A549 (cell line): ENCODE results near the gene ZKSCAN5. TPM values are rescaled to one million over a fixed set of nuclear protein-coding genes. Genes with fewer than 3 reads are reported as not detected.
A peak's percentile ranks its signal among the peaks of the same experiment; 100 is the strongest.

Source experiments
- ATAC-seq, 2 experiments: fragments of 200-7000 bp in 1 of 2; fragments of >200 bp in 1 of 2; cut with Nextera tagmentation in 1 of 2; cut with Tn5 transposase in 1 of 2; 3 replicates each; pipeline versions ENCODE4 v1.8.0 to v1.9.1; 2018 to 2020; ENCODE audit warnings: mild to moderate bottlenecking in 1 of 2, moderate library complexity in 1 of 2
- CTCF ChIA-PET: fragments of 300-600 bp; sonication (Branson Sonifier 250); formaldehyde crosslinking; extraction: SDS; loops from one replicate; lab custom pipeline; 2021; ENCODE audit warnings: antibody characterized with exemption, inconsistent platforms; lab: Yijun Ruan, JAX
- POLR2A ChIA-PET: fragments of 350-600 bp; formaldehyde crosslinking; extraction: SDS; loops from one replicate; lab custom pipeline; 2021; ENCODE audit warnings: antibody characterized with exemption, inconsistent platforms; lab: Yijun Ruan, JAX
- DNase-seq, 2 experiments: peaks; one replicate each; pipeline versions ENCODE4 v3.0.0 to v3.0.0-alpha.2; 2011 to 2016; ENCODE audit warnings: low read depth in 1 of 2, low spot score in 1 of 2
- FAIRE-seq: peaks from 2 replicates; lab custom pipeline; 2011; peaks lifted over from hg19 to GRCh38; lab: Jason Lieb, UNC
- H3K27ac ChIP-seq, 2 experiments: fragments of >200 bp; sonication (Bioruptor Twin); formaldehyde crosslinking; 3 replicates each; pipeline ENCODE4 v1.5.1; 2016 to 2017
- H3K4me1 ChIP-seq: fragments of >200 bp; sonication (Bioruptor Twin); formaldehyde crosslinking; 3 replicates; pipeline ENCODE4 v1.6.1; 2016
- H3K4me2 ChIP-seq: fragments of >200 bp; sonication (Bioruptor Twin); formaldehyde crosslinking; 3 replicates; pipeline ENCODE4 v1.6.1; 2016
- H3K4me3 ChIP-seq: fragments of >200 bp; sonication (Bioruptor Twin); formaldehyde crosslinking; 3 replicates; pipeline ENCODE4 v1.5.1; 2016
- H3K9me3 ChIP-seq: fragments of >200 bp; sonication (Bioruptor Twin); formaldehyde crosslinking; 3 replicates; pipeline ENCODE4 v1.6.1; 2016
- ATOH8 ChIP-seq: fragments of 250-450 bp; sonication (Bioruptor Pico); IDR thresholded peaks from 2 replicates; pipeline ENCODE4 v1.5.0; 2020; ENCODE audit warnings: low read depth, mild to moderate bottlenecking, moderate library complexity
- BCL3 ChIP-seq: fragments of >200 bp; sonication (Bioruptor Twin); formaldehyde crosslinking; IDR thresholded peaks from 3 replicates; pipeline ENCODE4 v1.6.1; 2016
- CHD2 ChIP-seq: fragments of 150-350 bp; IDR thresholded peaks from 2 replicates; pipeline ENCODE4 v1.6.1; 2014; ENCODE audit warnings: low read length; ENCODE audit not compliant: partially characterized antibody
- EHF ChIP-seq: fragments of 250-450 bp; sonication (Bioruptor Pico); IDR thresholded peaks from 2 replicates; pipeline ENCODE4 v1.5.0; 2020; ENCODE audit warnings: mild to moderate bottlenecking
- EHMT2 ChIP-seq: fragments of 200-600 bp; sonication (generic); IDR thresholded peaks from 2 replicates; pipeline ENCODE4 v1.6.1; 2016; ENCODE audit warnings: antibody characterized with exemption, low read depth, mild to moderate bottlenecking, moderate library complexity
- FOXS1 ChIP-seq: fragments of 250-450 bp; sonication (Bioruptor Pico); IDR thresholded peaks from 2 replicates; pipeline ENCODE4 v1.5.0; 2020; ENCODE audit warnings: mild to moderate bottlenecking, moderate library complexity
- HEYL ChIP-seq: fragments of 250-450 bp; sonication (Bioruptor Pico); IDR thresholded peaks from 2 replicates; pipeline ENCODE4 v1.8.0; 2021; ENCODE audit warnings: mild to moderate bottlenecking, moderate library complexity
- KDM5A ChIP-seq: fragments of 200-600 bp; sonication (generic); IDR thresholded peaks from 2 replicates; pipeline ENCODE4 v1.6.1; 2016; ENCODE audit warnings: antibody characterized with exemption, mild to moderate bottlenecking
- MAZ ChIP-seq: fragments of 150-350 bp; IDR thresholded peaks from 2 replicates; pipeline ENCODE4 v1.6.1; 2014; ENCODE audit warnings: antibody characterized with exemption, low read depth, low read length, borderline replicate concordance
- NR3C1 ChIP-seq: fragments of >200 bp; sonication (Bioruptor Twin); formaldehyde crosslinking; IDR thresholded peaks from 3 replicates; pipeline ENCODE4 v1.6.1; 2017
- RARB ChIP-seq: fragments of 250-450 bp; sonication (Bioruptor Pico); IDR thresholded peaks from 2 replicates; pipeline ENCODE4 v1.8.0; 2021; ENCODE audit warnings: mild to moderate bottlenecking, moderate library complexity
- RFX5 ChIP-seq: fragments of 450-650 bp; IDR thresholded peaks from 2 replicates; pipeline ENCODE4 v1.7.1; 2014; ENCODE audit warnings: antibody characterized with exemption, mild to moderate bottlenecking, moderate library complexity
- SREBF2 ChIP-seq: fragments of 450-650 bp; IDR thresholded peaks from 2 replicates; pipeline ENCODE4 v1.6.1; 2014; ENCODE audit warnings: mild to moderate bottlenecking, moderate library complexity
- TFCP2L1 ChIP-seq: fragments of 250-450 bp; sonication (Bioruptor Pico); IDR thresholded peaks from 2 replicates; pipeline ENCODE4 v1.5.0; 2021; ENCODE audit warnings: mild to moderate bottlenecking
- ZFP36 ChIP-seq: fragments of 450-650 bp; IDR thresholded peaks from 2 replicates; pipeline ENCODE4 v1.6.1; 2014; ENCODE audit warnings: borderline replicate concordance; ENCODE audit not compliant: partially characterized antibody
- ZNF302 ChIP-seq: fragments of 250-450 bp; sonication (Bioruptor Pico); IDR thresholded peaks from 2 replicates; pipeline ENCODE4 v1.9.0; 2021; ENCODE audit warnings: inconsistent platforms, mild to moderate bottlenecking, moderate library complexity
- ZSCAN20 ChIP-seq: fragments of 250-450 bp; sonication (Bioruptor Pico); IDR thresholded peaks from 2 replicates; pipeline ENCODE4 v1.8.0; 2022; ENCODE audit warnings: mild to moderate bottlenecking, moderate library complexity
- WGBS: methylation state at CpG from one replicate; pipeline ENCODE4 v1.1.6; 2017; ENCODE audit errors: missing lambda C conversion rate; 5-methylcytosine and 5-hydroxymethylcytosine counted together
- polyA plus RNA-seq, 4 experiments: library from polyadenylated mRNA; depleted of rRNA in 3 of 4; stranded (reverse); fragments of >200 nt; fragmentation: RNase III in 1 of 4; extraction: RNeasy Plus Mini Kit Qiagen cat#74134 plus additional on column Dnase treatment in 1 of 4; gene quantifications; 2 replicates in 3 of 4; 3 replicates in 1 of 4; pipeline ENCODE4 v1.2.3, GENCODE V29; 2011 to 2017
- TF ChIP-seq, protein P1 (sequence below): IDR thresholded peaks from 2 replicates; pipeline ENCODE4 v1.6.1; 2012
- TF ChIP-seq, protein P2 (sequence below): fragments of 250-450 bp; sonication (Bioruptor Pico); IDR thresholded peaks from 2 replicates; pipeline ENCODE4 v1.5.0; 2021; ENCODE audit warnings: mild to moderate bottlenecking, moderate library complexity, borderline replicate concordance
- TF ChIP-seq, protein P3 (sequence below): IDR thresholded peaks from 2 replicates; pipeline ENCODE4 v1.6.1; 2012

ZKSCAN5 gene
- polyA plus RNA-seq, 2 of the 4 experiments (the other 2 are of a cell fraction) = 8.2 to 15.7 TPM

DNA sequence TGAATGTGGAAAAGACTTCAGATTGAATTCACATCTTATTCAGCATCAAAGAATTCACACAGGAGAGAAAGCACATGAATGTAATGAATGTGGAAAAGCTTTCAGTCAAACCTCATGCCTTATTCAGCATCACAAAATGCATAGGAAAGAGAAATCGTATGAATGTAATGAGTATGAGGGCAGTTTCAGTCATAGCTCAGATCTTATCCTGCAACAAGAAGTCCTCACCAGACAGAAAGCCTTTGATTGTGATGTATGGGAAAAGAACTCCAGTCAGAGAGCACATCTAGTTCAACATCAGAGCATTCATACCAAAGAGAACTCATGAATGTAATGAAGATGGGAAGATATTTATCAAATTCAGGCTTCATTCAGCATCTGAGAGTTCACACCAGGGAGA, 68.8 kb downstream of the ZKSCAN5 start:
- no peak overlapping the region for H3K4me2 ChIP-seq
- no peak for FAIRE-seq
- ChIA-PET POLR2A (no interaction called here), CTCF (no interaction called here)
- no peaks in the 10 kb centered on the region for H3K4me1 ChIP-seq
- no peak overlapping the region for H3K27ac ChIP-seq
- ATAC-seq = no peak
- TF ChIP-seq NR3C1 = no peak
- no peak for TF ChIP-seq RFX5
- no peak for TF ChIP-seq EHF (CRISPR knock-in tag)
- TF ChIP-seq, protein P1, sequence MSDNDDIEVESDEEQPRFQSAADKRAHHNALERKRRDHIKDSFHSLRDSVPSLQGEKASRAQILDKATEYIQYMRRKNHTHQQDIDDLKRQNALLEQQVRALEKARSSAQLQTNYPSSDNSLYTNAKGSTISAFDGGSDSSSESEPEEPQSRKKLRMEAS = no peak
- TF ChIP-seq ZNF302 = no peak
- no peak for TF ChIP-seq FOXS1 (CRISPR knock-in tag)
- TF ChIP-seq ZFP36 = no peak
- no peak for TF ChIP-seq SREBF2
- TF ChIP-seq HEYL (CRISPR knock-in tag) = no peak
- TF ChIP-seq, protein P2, sequence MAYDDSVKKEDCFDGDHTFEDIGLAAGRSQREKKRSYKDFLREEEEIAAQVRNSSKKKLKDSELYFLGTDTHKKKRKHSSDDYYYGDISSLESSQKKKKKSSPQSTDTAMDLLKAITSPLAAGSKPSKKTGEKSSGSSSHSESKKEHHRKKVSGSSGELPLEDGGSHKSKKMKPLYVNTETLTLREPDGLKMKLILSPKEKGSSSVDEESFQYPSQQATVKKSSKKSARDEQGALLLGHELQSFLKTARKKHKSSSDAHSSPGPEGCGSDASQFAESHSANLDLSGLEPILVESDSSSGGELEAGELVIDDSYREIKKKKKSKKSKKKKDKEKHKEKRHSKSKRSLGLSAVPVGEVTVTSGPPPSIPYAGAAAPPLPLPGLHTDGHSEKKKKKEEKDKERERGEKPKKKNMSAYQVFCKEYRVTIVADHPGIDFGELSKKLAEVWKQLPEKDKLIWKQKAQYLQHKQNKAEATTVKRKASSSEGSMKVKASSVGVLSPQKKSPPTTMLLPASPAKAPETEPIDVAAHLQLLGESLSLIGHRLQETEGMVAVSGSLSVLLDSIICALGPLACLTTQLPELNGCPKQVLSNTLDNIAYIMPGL (CRISPR knock-in tag) = no peak
- no peak for TF ChIP-seq BCL3
- TF ChIP-seq TFCP2L1 (CRISPR knock-in tag) = no peak
- no peak for TF ChIP-seq ATOH8
- TF ChIP-seq, protein P3, sequence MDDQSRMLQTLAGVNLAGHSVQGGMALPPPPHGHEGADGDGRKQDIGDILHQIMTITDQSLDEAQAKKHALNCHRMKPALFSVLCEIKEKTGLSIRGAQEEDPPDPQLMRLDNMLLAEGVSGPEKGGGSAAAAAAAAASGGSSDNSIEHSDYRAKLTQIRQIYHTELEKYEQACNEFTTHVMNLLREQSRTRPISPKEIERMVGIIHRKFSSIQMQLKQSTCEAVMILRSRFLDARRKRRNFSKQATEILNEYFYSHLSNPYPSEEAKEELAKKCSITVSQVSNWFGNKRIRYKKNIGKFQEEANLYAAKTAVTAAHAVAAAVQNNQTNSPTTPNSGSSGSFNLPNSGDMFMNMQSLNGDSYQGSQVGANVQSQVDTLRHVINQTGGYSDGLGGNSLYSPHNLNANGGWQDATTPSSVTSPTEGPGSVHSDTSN = no peak
- no peak for TF ChIP-seq RARB (CRISPR knock-in tag)
- TF ChIP-seq ZSCAN20 = no peak
- no peak overlapping the region for H3K4me3 ChIP-seq
- DNase-seq = no peak
- no peaks in the 10 kb centered on the region for H3K9me3 ChIP-seq
- WGBS = 92% methylated on average over 1 of the region's 1 CpG

DNA sequence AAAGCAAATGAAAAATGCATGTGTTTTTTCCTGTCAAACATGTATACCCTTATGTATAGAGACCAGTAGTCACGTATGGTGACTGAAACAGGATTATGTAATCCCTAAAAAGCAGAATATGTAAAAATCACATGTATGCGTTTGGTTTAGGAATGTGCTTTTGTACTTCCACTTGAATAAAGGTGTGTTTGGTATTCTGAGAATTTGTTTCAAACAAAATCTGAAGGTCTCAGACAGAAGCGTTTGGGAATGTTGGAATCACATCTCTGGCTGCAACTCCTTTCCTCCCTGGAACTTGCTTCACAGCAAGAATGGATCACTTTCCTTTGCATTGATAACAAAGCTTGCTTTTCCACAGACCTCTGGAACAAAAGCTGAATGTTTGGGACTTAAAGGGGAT, 71.8 kb downstream of the ZKSCAN5 start:
- POLR2A ChIA-PET = no interaction called here
- no peak for TF ChIP-seq TFCP2L1 (CRISPR knock-in tag)
- TF ChIP-seq, all 56 proteins: peak for 0
- FAIRE-seq (no peak), DNase-seq (no peak), ATAC-seq (no peak)
- H3K4me3 ChIP-seq = no peak overlapping the region
- CTCF ChIA-PET = interaction anchor here (1.7 kb wide), 1 partner anchor 40 kb away, joined by 5 read pairs; the partner anchor contains the start of gene ZSCAN25
- no peaks in the 10 kb centered on the region for H3K9me3 ChIP-seq
- no peaks in the 10 kb centered on the region for H3K4me1 ChIP-seq
- 84% methylated on average over 3 of the region's 3 CpGs for WGBS
- no peak overlapping the region for H3K4me2 ChIP-seq
- no peak overlapping the region for H3K27ac ChIP-seq

DNA sequence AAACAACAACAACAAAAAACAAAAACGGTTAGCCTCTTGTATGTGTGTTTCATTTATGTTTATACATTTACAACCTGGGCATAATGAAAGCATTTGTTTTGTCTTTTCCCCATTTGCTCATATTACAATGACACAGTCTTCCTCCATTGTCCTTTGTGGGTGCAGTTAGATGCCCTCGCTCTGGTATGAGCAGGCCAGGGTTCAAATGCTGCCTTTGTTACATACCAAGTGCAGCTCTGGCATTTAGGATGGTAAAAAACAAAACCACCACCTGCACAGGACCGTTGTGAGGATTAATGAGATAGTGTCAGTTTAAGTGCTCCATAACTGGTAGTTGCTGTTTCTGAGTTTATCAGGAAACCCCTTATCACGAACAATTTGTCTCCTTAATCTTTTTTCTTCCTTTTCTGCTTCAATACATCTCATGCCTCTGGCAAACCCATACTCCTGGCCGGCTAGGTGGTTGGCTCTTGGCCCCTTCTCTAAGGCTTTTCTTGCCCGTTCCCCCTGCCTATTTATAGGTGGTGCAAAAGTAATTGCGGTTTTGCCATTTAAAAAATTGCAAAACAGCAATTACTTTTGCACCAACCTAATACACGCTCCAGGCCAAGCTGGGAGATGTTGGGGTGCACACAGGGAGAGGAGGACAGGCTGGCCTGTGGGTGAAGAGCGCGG, 75.0 kb downstream of the ZKSCAN5 start:
- no peak overlapping the region; the same call in 2 of the 3 replicates for H3K4me3 ChIP-seq

More for the DNA sequence above, 75.0 kb downstream of the ZKSCAN5 start:
- FAIRE-seq = no peak
- Histone ChIP-seq H3K9me3 (no peaks in the 10 kb centered on the region), H3K27ac (no peak overlapping the region), H3K4me1 (no peaks in the 10 kb centered on the region), H3K4me2 (peak overlapping the region; percentile 53)
- no peak for ATAC-seq
- CTCF ChIA-PET = interaction anchor here (1.0 to 1.3 kb wide), 2 partner anchors 8 to 129 kb away, joined by 4 read pairs; no protein-coding TSS in a partner anchor
- TF ChIP-seq EHMT2 (no peak), MAZ (no peak), KDM5A (no peak), CHD2 (no peak)
- 87% methylated on average over 10 of the region's 10 CpGs for WGBS
- DNase-seq = no peak
- POLR2A ChIA-PET = no interaction called here
